ENCODE data around the gene ZNF277. TPM values are rescaled to one million over a fixed set of nuclear protein-coding genes. Genes with fewer than 3 reads are reported as not detected.

Gene ZNF277
- polyA plus RNA-seq, 4 donors = 30.3 to 40.8 (median 36.5) TPM

DNA sequence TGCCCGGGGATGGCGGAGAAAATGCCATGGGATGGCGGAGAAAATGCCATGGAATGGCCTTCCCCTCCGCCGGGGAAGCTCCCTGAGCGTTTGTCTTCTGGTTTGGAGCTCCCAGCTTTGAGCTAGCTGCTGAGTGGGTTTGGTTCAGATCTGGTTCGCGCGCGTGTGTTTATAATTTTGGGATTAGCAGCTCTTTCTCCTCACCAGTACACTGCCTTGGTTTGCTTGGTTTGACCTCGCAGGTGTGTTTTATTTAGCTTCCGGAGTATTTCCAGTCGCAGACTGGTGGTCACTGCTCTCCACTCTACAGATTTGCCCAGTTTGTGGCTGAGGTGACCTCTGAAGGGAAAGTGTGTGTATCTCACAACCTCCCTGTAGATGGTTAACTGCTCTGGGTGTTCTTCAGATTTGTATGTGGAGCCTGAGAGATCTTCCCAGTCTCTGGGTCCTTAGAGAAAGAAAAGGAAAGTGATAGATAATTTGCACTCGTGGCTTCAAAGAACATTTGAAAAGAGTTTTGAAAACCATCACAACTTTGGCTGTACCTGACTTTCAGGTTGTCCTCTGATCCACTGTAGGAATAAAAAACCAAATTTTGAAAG lies 597 bp downstream of the ZNF277 start:
- DNase-seq (ENCODE audit: low read depth in 4 of 4, low spot score in 2 of 4) = no peak

DNA sequence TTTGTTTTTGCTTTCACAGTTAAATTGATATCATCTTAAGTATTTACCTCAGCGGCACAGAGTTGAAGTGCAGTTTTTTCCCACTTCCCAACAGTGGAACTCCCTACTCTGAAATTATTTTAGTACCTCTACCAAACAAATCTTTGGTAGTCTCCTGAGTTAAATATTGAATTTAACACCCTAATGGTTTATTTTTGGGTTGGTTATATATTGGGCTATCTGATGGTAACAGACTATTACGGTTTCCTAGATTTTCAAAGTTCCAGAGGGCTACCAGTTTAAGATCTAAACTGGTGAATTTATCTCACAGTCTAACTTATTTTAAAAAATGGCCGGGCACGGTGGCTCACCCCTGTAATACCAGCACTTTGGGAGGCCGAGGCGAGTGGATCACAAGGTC lies 1.3 kb downstream of the ZNF277 start:
- DNase-seq (ENCODE audit: low read depth in 4 of 4, low spot score in 2 of 4) = no peak

DNA sequence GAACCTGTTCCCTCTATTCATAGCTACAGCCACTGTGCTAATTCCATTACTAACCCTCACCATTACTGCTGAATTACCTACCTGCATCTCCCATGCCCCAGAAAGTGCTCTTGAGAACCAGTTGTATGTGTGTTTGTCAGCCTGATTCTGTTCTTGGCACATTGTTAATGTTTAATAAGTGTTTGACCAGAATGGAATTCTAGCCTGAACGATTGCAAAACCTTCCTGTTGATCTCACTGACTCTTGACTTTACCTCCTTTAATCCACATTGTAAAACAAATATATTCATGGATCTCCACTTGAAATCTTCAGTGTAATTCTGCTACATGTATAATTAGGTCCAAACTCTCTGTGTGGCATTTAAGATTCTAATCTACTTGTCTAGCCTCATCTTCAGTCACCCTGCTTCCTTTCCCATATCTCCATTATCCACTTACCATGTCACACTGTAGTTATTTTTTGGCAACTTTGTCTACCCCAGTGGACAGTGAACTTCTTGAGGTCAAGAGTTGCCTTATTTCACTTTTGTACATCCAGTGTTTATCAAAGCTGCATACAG lies 4.9 kb downstream of the ZNF277 start:
- no peak for DNase-seq (ENCODE audit: low read depth in 4 of 4, low spot score in 2 of 4)

DNA sequence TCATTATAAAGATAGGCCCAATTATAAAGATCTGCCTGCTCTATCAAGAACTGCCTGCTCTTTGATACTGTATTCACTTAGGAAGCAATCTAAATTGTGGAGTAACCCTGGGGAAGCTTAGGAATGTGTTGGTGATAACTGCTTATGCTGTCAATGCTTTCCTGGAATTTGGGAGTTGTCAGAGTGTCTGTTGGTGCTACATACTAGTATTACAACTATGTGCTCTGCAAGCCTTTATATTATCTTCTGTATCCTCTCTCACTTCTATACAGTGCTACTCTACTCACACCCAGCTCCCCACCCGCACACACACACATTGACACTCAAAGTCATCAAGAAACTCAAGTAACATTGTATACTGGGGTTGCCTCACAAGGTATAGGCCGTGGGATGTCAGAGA lies 6.1 kb downstream of the ZNF277 start:
- DNase-seq (ENCODE audit: low read depth in 4 of 4, low spot score in 2 of 4) = no peak

DNA sequence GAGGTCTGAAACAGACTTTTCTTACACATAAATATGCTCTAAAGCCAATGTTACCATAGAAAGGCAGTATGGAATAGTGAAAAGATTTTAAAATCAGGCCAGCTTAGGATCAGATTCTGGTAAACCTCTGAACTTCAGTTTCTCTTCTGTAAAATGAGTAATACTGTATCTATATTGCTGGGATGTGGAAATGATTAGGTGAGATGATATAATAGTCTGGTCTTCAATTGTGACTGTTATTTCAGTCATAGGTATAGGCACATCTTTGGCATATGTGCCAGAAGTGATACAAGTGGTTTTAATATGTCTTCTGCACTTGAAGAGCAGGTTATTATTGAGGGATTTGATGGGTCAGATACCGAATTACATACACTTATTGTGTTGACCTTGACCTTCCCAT lies 7.2 kb downstream of the ZNF277 start:
- DNase-seq (ENCODE audit: low read depth in 4 of 4, low spot score in 2 of 4) = no peak

DNA sequence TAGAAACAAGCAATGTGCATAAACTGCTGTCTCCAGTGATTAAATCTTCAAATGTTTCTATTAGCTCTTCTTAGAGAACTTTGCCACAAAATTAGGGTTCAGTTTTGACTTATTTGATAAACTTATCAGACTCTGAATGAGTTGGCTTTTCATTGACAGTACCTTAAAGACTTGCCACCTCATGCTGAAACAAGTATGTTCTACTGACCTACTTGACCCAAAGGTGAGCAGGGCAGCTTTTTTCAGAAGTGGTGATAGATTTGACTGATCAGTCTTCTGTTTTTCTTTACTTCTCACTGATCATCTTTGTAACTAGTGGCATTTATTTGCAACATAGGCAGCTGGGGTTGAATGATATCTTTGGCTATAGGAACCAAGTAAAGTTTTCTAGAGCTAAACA lies 7.8 kb downstream of the ZNF277 start:
- no peak for DNase-seq (ENCODE audit: low read depth in 4 of 4, low spot score in 2 of 4)

DNA sequence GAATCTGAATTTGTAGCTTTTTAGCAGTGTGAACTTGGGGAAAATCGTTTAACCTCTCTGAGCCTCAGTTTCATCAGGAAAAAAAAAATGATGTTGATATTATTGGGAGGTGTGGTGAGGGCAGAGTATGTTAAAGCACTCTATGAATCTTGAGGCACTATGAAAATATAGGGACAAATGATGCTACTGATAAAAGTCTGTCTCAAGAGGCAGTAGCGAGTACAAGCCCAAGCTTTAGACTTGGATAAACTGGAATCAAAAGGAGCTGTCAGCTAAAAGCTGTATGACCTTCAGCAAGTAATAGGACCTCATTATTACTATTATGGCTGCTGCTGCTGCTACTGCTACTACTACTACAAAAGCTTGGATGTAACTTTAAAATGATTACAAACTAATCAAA lies 8.4 kb downstream of the ZNF277 start:
- no peak for DNase-seq (ENCODE audit: low read depth in 4 of 4, low spot score in 2 of 4)

DNA sequence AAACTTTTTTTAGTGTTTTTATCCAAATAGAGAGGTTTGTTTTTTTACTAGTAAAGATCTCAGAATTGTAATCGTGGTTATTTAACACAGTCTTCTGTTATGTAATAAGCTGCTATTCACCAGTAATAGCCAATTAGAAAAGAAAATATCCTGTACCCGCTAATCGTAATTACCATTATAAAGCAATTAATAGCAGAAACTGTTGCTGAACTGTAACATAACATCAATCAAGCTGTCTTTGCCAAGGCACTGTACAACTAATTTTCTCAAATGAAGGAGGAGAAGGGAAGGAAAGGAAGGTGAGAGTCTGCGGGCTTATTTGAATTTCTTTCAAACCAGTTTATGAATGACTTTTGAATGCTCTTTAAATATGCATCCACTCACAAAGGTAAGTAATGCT lies 9.3 kb downstream of the ZNF277 start:
- DNase-seq (ENCODE audit: low read depth in 4 of 4, low spot score in 2 of 4) = no peak

DNA sequence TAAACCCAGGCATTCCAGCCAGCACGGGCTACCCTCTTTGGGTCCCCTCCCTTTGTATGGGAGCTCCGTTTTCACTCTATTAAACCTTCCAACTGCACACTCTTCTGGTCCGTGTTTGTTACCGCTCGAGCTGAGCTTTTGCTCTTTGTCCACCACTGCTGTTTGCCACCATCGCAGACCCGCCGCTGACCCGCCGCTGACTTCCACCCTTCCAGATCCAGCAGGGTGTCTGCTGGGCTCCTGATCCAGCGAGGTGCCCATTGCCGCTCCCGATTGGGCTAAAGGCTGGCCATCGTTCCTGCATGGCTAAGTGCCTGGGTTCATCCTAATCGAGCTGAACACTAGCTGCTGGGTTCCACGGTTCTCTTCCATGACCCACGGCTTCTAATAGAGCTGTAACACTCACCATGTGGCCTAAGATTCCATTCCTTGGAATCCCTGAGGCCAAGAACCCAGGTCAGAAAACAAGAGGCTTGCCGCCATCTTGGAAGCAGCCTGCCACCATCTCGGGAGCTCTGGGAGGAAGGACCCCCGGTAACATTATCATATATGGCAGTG lies 14.5 kb downstream of the ZNF277 start:
- no peak for DNase-seq (ENCODE audit: low read depth in 4 of 4, low spot score in 2 of 4)

DNA sequence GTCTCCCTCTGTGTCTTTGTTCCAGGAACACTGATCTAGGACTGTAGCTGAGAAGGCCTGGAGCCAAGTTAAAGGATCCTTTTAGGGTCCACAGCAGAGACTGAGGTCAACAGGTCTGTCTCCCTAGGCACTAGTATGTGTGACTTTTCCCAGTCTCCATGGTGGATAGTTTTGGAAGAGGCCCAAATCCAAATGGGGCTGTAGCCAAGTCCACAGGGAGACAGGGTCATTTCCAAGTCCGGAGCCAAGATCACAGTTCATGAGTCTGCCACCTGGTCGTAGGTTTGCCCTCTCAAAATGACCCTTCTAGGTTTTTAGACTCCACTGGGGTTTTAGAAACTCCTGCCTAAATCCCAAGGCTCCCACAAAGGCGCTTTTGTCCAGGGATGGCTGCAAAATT lies 16.8 kb downstream of the ZNF277 start:
- no peak for DNase-seq (ENCODE audit: low read depth in 4 of 4, low spot score in 2 of 4)

DNA sequence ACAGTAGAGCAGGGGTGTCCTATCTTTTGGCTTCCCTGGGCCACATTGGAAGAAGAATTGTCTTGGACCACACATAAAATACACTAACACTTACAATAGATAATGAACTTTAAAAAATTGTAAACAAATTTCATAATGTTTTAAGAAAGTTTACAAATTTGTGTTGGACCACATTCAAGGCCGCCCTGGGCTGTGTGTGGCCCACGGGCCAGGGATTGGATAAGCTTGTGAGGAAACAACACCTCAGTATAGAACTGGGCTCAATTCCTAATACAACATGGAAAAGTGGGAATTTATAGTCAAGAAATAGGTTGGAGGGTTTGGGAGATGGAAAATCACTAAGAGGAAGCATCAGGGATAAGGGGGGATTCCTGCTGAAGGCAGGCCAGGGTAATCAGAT lies 17.7 kb downstream of the ZNF277 start:
- DNase-seq (ENCODE audit: low read depth in 4 of 4, low spot score in 2 of 4) = no peak

DNA sequence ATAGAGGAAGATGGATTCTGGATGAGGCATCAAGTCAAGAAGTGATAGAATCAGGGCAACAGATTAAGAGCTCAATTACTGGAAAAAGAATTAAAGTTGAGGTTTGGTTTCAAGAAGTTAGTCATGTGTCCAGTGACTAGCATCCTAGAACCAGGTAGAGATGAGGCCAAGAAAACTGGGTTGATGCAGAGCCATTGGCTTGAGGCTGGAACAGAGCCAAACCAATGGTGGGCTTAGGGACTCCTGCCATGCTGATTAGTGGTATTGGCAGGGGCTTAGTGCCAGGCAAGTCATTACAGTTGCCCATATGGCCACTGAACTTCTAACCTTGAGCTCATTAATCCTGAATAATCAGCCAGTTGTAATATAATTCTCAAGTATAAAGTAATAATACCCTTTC lies 18.5 kb downstream of the ZNF277 start:
- no peak for DNase-seq (ENCODE audit: low read depth in 4 of 4, low spot score in 2 of 4)

DNA sequence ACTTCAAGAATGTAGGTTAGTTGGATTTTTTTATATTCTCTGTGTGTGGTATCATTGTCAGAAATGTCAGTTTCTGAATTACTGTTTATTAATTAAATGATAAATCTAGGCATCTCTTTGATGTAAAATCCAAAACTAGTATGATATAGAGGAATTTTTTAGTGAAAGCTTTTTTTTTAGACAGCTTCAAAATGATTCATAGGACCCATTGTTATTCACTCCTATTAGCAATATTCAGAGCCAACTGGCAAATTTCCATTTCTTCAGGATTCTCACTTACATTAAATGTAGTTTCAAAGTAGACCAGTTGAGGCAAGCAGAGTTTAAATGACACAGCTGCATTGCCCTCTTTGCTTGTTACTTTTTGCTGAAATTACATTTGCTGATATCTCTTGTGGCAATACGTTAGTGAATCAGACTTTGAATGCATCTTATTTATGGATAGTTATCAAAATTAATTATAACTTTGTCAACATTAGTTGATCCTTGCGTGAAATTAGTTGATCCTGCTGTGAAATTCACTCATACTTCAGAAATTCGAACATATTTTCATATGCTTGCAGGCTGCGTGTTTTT lies 20.3 kb downstream of the ZNF277 start:
- no peak for DNase-seq (ENCODE audit: low read depth in 4 of 4, low spot score in 2 of 4)

DNA sequence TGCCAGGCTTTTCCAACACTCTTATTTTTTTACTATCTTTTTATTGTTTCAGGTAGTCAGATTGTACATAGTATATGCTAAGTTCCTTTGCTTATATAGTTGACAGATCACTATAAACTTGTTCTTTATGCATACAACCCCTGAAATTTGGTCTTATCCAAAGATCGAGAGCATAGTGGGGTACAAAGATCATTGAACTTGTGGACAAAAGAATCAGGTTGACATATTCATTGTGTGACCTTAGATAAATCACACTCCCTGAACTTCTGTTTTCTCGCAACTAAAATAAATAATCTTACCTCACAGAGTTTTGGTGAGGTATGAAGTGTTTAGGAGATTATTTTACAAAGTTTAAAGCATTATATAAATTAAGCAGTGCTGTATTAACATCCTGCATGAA lies 22.1 kb downstream of the ZNF277 start:
- DNase-seq (ENCODE audit: low read depth in 4 of 4, low spot score in 2 of 4) = no peak

DNA sequence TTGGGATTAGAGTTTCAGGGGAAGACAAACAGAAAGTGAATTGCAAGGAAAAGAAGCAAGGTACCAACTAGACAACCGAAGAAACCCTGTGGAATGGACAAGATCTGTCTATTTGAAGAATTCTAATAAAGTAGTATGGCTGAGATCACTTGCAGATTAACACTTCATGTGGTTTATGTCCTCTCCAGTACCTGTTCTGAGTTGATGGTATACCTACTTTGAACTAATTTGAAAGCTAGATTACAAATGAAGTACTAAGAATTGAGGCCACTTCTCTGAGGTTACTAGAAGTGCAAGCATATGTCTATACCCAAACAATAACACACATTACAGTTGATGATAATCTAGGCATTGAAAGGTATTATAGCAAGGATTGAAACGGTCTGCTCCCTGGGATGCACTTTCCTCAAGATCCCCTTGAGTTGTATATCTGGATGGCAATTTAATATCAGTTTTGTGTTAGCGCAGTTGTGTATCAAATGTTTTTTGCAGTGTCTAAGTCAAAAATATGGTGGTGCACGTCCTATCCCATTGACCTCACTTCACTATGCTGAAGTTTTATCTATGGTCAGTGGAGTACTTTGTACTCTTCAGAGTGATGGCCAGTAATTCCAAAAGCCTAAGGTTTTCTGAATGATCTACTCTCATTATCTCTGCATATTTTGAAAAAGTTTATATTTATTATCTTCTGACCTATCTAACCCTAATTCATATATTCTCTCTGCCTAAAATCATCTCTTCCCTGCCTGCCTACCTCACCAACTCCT lies 25.9 kb downstream of the ZNF277 start:
- no peak for DNase-seq (ENCODE audit: low read depth in 4 of 4, low spot score in 2 of 4)

DNA sequence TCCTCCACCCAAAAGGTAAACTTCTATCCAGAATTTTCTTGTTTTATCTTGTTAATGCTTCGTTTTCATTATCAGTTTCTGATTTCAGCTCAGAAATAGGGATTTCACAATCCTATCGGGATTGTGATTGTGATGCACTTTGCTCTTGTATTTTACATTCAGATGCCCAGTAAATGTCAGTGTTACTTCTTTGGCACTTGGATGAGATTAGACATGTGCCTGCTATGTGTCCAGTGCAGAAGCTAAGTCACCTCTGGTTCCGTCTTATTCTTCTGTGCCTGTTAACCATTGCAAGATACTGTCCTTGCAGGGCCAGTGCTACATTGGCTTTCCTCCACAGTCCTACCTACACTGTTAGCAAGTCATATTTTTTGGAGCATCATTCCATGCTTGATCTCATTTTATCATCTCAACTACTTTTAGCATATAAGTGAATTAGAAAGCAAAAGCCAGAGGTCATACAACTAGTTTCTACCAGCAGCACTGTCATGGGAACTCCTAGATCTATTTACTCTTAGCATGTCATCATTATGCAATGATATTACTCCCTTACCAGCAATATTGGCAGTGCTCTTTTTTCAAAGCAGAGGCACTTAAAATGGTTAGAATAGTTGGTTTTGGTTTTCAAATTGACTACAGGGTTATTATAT lies 26.7 kb downstream of the ZNF277 start:
- DNase-seq (ENCODE audit: low read depth in 4 of 4, low spot score in 2 of 4) = no peak

DNA sequence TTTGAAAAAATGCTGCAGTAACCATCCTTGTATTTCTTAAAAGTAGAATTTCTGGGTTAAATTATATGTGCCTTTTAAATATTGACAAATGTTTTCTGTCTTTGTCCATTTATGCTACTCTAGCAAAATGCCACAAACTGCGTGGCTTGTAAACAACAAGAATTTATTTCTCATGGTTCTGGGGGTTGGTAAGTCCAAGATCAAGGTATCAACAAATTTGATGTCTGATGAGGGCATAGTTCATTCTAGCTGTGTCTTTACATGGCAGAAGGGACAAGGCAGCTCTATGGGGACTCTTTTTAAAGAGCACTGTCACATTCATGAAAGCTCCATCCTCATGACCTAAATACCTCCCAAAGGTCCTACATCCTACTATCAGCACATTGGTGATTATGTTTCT lies 27.7 kb downstream of the ZNF277 start:
- no peak for DNase-seq (ENCODE audit: low read depth in 4 of 4, low spot score in 2 of 4)

DNA sequence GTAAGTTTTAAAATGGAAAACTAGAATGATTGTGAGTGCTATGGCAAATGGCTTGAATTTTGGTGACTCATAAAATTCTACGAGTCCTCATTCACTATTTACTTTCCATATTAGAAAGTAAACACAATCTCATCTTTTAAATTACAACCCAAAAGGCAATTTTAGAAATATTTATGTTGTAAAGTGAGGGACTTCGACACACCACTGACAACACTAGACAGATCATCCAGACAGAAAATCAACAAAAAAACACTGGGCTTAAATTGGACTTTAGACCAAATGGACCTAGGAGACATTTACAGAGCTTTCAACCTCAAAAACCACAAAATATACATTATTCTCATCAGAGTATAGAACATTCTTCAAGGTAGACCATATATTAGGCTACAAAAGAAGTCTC lies 30.1 kb downstream of the ZNF277 start:
- no peak for DNase-seq (ENCODE audit: low read depth in 4 of 4, low spot score in 2 of 4)

DNA sequence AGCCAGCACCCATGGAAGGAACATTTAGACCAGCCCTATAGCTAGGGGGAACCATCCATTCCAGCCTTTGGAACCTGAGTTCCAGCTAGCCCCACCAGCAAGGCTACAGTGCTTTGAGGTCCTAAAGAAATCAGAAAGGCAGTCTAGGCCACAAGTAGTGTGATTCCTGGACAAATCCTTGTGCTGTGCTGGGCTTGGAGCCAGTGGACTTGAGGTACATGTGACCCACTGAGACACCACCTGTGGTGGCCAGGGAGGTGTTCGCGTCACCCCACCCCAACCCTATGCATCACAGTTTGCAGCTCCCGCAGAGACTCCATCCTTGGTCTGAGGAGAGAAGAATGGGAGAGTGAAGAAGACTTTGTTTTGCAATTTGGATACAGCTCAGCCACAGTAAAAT lies 31.8 kb downstream of the ZNF277 start:
- DNase-seq (ENCODE audit: low read depth in 4 of 4, low spot score in 2 of 4) = no peak

DNA sequence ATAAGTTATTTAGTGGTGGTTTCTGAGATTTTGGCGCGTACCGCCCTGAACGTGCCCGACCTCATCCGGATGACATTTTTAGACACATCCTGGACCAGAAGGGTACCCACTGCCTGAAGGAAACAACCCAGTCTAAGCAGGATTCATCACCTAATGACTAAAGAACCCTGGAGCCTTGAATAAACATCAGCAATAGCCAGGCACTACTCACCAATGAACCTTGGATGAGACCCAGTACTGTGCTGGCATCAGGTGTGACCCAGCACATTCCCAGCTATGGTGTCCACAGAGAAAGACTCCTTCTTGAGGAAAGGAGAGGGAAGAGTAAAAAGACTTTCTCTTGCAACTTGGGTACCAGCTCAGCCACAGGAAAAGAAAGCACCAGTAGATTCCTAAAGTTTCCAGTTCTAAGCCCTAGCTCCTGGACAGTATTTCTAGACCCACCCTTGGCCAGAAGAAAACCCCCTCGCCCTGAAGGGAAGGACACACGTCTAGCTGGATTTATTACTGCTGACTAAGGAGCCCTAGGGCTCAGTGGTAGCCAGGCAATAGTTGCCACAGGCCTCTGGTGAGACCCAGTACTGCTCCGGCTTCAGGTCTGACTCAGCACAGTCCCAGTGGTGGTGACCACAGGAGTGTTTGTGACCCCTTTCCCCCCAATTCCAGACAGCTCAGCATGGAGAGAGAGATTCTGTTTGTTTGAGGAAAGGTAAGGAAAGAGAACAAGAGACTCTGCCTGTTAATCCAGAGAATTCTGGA lies 32.5 kb downstream of the ZNF277 start:
- no peak for DNase-seq (ENCODE audit: low read depth in 4 of 4, low spot score in 2 of 4)

All from left renal cortex interstitium (tissue), 4 donors.